Hepatocyte (in vitro differentiated cells): ENCODE data around the gene FAU.

Experiments
- CTCF ChIP-seq: fragments of 200-600 bp; sonication (generic); IDR thresholded peaks from 2 replicates; pipeline ENCODE4 v1.5.1; 2016; ENCODE audit warnings: antibody characterized with exemption, mild to moderate bottlenecking; ENCODE audit not compliant: poor library complexity
- EZH2 ChIP-seq: fragments of 200-600 bp; sonication (generic); IDR thresholded peaks from 2 replicates; pipeline ENCODE4 v1.6.1; 2016; ENCODE audit warnings: antibody characterized with exemption, mild to moderate bottlenecking, borderline replicate concordance
- EZH2phosphoT487 ChIP-seq: fragments of 200-600 bp; sonication (generic); IDR thresholded peaks from one replicate; pipeline ENCODE4 v1.6.1; 2018; ENCODE audit warnings: antibody characterized with exemption, mild to moderate bottlenecking, low read depth, moderate library complexity; ENCODE audit not compliant: unreplicated experiment, severe bottlenecking

DNA sequence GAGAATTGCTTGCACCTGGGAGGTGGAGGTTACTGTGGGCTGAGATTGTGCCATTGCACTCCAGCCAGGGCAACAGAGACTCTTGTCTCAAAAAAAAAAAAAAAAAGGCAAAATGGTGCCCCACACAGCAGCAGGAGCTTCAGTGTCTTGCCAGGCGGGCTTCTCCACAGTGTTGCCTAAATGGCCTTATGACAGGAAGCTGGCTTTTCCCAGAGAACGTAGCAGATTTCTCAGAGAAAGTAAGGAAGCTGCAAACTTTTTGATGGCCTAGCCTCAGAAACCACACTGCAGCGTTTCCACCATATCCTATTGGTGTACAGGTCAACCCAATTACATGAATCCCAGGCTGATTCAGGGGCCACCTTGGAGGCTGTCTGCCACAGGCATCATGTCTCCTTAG is 35.4 kb upstream of the FAU start:
- no peak for TF ChIP-seq CTCF
- no peak for TF ChIP-seq EZH2
- TF ChIP-seq EZH2phosphoT487, result no peak
